ENCODE data around the gene CPT1B. TPM values are rescaled to one million over a fixed set of nuclear protein-coding genes. Genes with fewer than 3 reads are reported as not detected.

The CPT1B gene
- total and polyA plus RNA-seq, 2 experiments from 2014 or later: 5.6 to 14.4 TPM

GRCh38 chr22:50600538-50600937, 22.3 kb upstream of the CPT1B start, which contains the start of gene MAPK8IP2 (continued):
- TF ChIP-seq REST (IDR thresholded peaks at IDR 0.05; ENCODE audit: unreplicated experiment) (no peak), NANOG (IDR thresholded peaks at IDR 0.05; ENCODE audit: borderline replicate concordance) (no peak), STAT1 (IDR thresholded peaks at IDR 0.05; ENCODE audit: unreplicated experiment) (no peak), ZNF331 (CRISPR knock-in tag; IDR thresholded peaks at IDR 0.05; ENCODE audit: low read depth) (no peak), EZH2 (IDR thresholded peaks at IDR 0.05; ENCODE audit: low read depth, unreplicated experiment) (no peak), JUNB (IDR thresholded peaks at IDR 0.05; ENCODE audit: unreplicated experiment) (no peak), CTCF (conservative IDR thresholded peaks at IDR 0.05; ENCODE audit: low read depth in 2 of 2) (no peak), ETS1 (IDR thresholded peaks at IDR 0.05) (no peak)

GRCh38 chr22:50599816-50600455, 21.7 kb upstream of the CPT1B start:
- DNase-seq (ENCODE audit: low spot score) (peak; percentile 76), ATAC-seq (peak; percentile 75)
- Histone ChIP-seq H3K27me3 (ENCODE audit: insufficient read depth) (peaks cover 81% of the 10 kb centered on the region), H3K4me3 (no peak overlapping the region), H3K9me2 (ENCODE audit: insufficient read depth) (no peaks in the 10 kb centered on the region), H3K4me2 (no peak overlapping the region), H3K36me3 (ENCODE audit: insufficient read depth) (no peaks in the 10 kb centered on the region), H3K79me2 (replicated peaks; ENCODE audit: insufficient read depth) (no peaks in the 10 kb centered on the region), H2AFZ (no peak overlapping the region), H3K27ac (ENCODE audit: low read depth) (no peak overlapping the region), H3K4me1 (ENCODE audit: insufficient read depth) (no peaks in the 10 kb centered on the region; the same call in 1 of the 2 replicates), H4K20me1 (replicated peaks; ENCODE audit: insufficient read depth) (no peaks in the 10 kb centered on the region; the same call in 1 of the 2 replicates), H3F3A (replicated peaks; ENCODE audit: low read depth) (no peaks in the 10 kb centered on the region)
- no peak overlapping the region for H3K27ac Mint-ChIP-seq
- H3K9me3 Mint-ChIP-seq: 0 out of 3 replicates have a peak, but pooled peaks cover 3% of the 10 kb centered on the region
- peak overlapping the region; percentile 69 for H3K4me3 Mint-ChIP-seq
- H3K27me3 Mint-ChIP-seq (ENCODE audit: insufficient read depth, low read depth, poor library complexity): peaks cover 52% of the 10 kb centered on the region
- H3K36me3 Mint-ChIP-seq (ENCODE audit: low read depth): peaks cover 3% of the 10 kb centered on the region; the same call in 1 of the 3 replicates
- H3K4me1 Mint-ChIP-seq: peaks cover 16% of the 10 kb centered on the region
- TF ChIP-seq CREB1 (CRISPR knock-in tag; IDR thresholded peaks at IDR 0.05; ENCODE audit: low read depth) (peak; percentile 57; the same call in 1 of the 2 replicates), CTCF (conservative IDR thresholded peaks at IDR 0.05; ENCODE audit: low read depth in 2 of 2) (no peak), ETS1 (IDR thresholded peaks at IDR 0.05) (no peak), EZH2phosphoT487 (IDR thresholded peaks at IDR 0.05; ENCODE audit: unreplicated experiment) (no peak)

All from GM23338 (cell line).